ENCODE results near the gene VAV2.

DNA sequence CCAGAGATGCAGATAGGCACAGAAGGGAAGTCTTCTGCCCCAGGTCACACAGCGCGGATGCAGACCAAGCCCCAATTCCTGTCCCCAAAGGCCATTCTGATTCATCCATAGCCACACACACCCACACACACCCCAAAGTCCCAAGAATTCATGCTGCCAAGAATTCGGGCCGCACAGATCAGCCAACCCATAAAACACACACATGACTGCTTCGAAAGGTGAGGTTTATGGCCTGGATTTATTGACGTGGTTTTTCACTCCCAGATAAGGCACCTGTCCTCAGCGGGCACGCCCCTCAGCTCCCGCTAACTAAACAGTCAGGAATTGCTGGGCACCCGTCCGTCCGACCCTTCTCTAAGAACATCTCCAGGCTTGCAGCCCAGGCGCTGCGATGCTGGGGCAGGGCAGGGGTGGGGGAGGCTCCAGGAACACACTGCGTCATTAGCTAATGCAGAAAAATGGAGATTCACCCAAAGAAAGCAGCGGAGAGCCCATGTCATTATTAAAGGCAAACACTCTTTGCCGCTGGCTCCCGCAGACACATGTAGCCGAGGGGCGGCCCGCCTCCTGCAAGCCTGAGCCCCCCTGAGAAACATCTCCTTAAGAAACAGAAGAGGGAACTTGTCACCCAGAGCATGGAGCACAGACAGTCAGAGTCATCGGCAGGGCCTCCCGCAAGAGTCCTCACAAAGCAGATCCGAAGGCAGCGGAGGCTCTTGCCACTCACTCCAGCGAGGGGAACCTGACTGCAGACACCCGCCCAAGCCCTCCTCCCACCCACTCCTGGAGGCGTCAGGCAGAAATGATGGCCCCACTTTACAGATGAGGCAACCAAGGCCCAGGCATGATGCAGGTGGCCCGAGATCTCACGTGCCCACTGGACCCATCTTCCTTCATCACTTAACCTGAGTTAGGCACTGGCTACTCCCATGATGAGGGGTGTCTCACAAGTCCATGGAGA lies 19.9 kb downstream of the VAV2 start:
- TF ChIP-seq, protein P1, sequence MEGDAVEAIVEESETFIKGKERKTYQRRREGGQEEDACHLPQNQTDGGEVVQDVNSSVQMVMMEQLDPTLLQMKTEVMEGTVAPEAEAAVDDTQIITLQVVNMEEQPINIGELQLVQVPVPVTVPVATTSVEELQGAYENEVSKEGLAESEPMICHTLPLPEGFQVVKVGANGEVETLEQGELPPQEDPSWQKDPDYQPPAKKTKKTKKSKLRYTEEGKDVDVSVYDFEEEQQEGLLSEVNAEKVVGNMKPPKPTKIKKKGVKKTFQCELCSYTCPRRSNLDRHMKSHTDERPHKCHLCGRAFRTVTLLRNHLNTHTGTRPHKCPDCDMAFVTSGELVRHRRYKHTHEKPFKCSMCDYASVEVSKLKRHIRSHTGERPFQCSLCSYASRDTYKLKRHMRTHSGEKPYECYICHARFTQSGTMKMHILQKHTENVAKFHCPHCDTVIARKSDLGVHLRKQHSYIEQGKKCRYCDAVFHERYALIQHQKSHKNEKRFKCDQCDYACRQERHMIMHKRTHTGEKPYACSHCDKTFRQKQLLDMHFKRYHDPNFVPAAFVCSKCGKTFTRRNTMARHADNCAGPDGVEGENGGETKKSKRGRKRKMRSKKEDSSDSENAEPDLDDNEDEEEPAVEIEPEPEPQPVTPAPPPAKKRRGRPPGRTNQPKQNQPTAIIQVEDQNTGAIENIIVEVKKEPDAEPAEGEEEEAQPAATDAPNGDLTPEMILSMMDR (IDR thresholded peaks at IDR 0.05), result no peak
- TF ChIP-seq POLR2A (IDR thresholded peaks at IDR 0.05), result no peak

Data from breast epithelium (tissue), 3 donors.